HEK293T (cell line): ENCODE measurements around the gene MX1.

Source experiments
- CTBP1 ChIP-seq: fragments of 450-650 bp; IDR thresholded peaks from 2 replicates; pipeline ENCODE4 v1.6.1; 2016; ENCODE audit warnings: borderline replicate concordance
- ELF4 ChIP-seq: fragments of 450-650 bp; IDR thresholded peaks from 2 replicates; pipeline ENCODE4 v1.6.1; 2017; ENCODE audit warnings: antibody characterized with exemption
- NFRKB ChIP-seq: fragments of 450-650 bp; IDR thresholded peaks from 2 replicates; pipeline ENCODE4 v1.6.1; 2016; ENCODE audit warnings: mild to moderate bottlenecking, moderate library complexity

GRCh38 chr21:41402231-41402630 is 23.8 kb upstream of the MX1 start:
- no peak for TF ChIP-seq ELF4
- no peak for TF ChIP-seq NFRKB
- TF ChIP-seq CTBP1 = no peak
